SU-DHL-6 (cell line): ENCODE results near the gene EPB41.

Source experiments
- CTCF ChIP-seq: fragments of 200-600 bp; sonication (generic); IDR thresholded peaks from one replicate; pipeline ENCODE4 v1.5.1; 2017; ENCODE audit warnings: antibody characterized with exemption, mild to moderate bottlenecking, low read length, moderate library complexity; ENCODE audit not compliant: insufficient read depth, poor library complexity, severe bottlenecking
- EZH2phosphoT487 ChIP-seq: fragments of 200-600 bp; sonication (generic), shearing (Covaris generic); conservative IDR thresholded peaks from 2 replicates; pipeline ENCODE4 v1.6.1; 2018; ENCODE audit warnings: mild to moderate bottlenecking, antibody characterized with exemption, low read length, moderate library complexity, mixed read lengths

GRCh38 chr1:28925350-28925891, 11.1 kb downstream of the EPB41 start:
- TF ChIP-seq CTCF, result no peak
- no peak for TF ChIP-seq EZH2phosphoT487
